Stimulated activated CD4-positive, alpha-beta T cell treated with anti-CD3 and anti-CD28 coated beads, Interleukin-4, amount 100 ng/mL, for 24 hours (primary cell): ENCODE data around the gene ENTREP3.
A peak's percentile ranks its signal among the peaks of the same experiment; 100 is the strongest.
"Not testable (repeated sequence)": the region's sequence is repeated elsewhere in the genome, so short reads cannot be mapped to it uniquely, and the experiment has no call there.

Experiments used
- DNase-seq: peaks from one replicate; pipeline ENCODE4 v3.0.0-alpha.2; 2020

The ENTREP3 gene

DNA sequence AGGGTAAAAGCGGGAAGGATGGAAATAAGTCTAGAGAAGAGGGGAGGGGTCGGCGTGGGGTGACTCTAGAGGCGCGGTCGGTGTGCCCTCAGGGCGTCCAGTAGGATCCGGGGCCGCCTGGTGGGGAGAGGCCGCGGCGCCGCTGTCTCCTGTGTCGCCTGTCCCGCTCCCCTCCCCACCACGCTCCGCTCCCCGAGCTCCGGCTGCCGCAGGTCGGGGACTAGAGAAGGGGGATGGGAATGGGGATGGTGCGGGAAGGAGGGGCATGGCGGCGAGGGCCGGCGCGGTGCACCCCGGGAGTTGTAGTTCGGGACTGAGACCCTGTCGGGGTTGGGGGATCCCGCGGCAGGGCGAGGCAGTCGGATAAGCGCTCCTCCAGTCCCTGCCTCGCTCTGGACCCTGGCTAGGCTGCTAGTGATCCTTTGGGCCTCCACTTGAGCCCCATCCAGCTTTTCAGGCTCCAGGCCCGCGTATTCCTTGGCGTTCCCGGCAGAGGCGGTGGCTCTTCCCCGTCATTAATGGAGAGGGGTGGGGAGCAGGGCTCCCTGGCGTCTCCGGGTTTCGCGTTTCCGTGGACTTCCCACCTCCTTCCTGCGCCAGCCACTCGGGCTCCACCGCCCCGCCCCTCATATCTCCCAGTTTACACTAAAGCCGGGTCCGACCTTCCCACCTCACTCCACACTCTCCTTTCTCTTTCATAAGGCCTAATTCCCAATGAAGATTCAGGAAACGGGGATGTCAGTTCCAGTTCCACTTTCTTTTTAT is at the start of gene ENTREP3:
ENTREP3 (minus strand) TSS at position 241 of the 765 bp plus-strand sequence. CDS start 606 bp downstream, outside the sequence.
- peak; percentile 78 for DNase-seq

GRCh38 chr1:155304558-155305063 is 49.3 kb upstream of the ENTREP3 start:
- DNase-seq, result no peak

- no peak for DNase-seq
Observed at GRCh38 chr1:155301342-155301841, 46.1 kb upstream of the ENTREP3 start, which contains the start of gene PKLR. TSS of gene PKLR (minus strand) at chr1:155301438. CDS start at chr1:155301395, 43 bp downstream.

DNA sequence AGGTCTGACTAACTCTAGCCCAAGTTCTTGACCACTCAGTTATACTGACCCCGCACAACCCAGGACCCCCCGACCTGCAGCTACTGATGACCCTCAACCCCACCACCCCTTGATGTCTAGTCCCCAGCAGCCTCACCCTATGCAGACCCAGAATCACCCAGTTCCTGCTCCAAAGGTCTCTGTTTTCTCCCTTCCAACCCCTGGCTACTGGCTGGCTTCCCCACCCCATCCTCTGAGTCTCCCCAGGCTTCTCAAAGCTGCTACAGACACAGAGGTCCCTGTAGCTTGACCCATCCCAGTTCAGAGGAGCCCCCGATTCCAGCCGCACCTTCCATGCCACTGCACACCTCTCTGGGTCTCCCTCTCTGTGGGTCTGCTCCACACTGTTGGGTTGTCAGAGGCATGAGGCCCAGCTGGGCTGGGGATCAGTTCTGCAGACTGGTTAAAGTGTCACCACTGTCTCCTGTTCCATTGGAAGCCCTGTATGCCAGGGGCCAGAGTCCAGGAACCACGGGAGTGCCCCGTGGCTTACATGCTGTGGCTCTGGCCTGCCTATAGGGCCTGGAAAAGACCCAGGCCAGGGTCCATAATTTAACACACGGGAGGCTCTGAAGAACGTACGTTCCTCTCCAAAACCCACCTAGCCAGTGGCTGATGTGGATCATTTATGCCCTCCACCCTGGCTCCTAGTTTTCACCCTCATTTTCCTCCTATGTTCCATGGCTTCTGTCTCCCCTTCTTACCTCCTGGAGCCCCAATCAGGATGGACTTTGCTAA is 45.5 kb upstream of the ENTREP3 start:
- no peak for DNase-seq

DNA sequence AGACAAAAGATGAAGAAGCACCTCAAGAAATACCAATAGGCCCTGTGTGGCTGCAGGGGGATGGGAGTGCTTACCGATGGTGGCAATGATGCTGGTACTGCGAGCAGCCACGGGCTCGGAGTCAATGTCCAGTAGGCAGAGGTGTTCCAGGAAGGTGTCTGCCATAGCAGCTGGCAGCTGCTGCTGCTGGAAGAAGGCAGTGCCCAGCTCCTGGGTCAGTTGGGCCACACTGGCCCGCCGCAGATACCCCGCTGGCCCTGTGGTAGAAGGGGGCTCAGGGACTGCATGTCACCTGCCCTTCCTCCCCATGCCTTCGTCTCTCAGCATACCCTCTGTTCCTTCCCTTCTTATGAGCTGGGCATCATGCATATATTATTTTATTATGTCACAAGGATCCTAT is 44.7 kb upstream of the ENTREP3 start:
- no peak for DNase-seq

GRCh38 chr1:155297384-155297783 is 42.1 kb upstream of the ENTREP3 start:
- DNase-seq, result no peak

DNA sequence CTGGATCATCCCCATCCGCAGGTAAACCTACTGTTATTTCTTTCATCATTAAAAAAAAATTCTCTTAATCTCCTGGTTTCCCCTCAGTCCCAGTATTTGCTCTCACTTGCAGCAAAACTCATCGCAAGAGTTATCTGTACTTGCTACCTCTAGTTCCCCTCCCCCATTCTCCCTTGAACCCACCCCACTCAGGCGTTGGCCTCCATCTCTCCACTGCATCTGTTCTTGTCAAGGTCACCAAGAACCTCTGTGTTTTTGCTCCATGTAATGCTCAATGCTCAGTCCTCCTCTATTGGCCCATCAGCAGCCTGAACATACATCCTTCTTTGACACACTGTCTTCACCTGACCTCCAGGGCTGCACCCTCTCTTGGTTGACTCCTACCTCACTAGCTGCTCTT is 41.4 kb upstream of the ENTREP3 start:
- DNase-seq, result no peak

- no peak for DNase-seq
Observed at GRCh38 chr1:155295942-155296267, 40.6 kb upstream of the ENTREP3 start.

- no peak for DNase-seq
Observed at GRCh38 chr1:155295183-155295941, 40.1 kb upstream of the ENTREP3 start.

DNA sequence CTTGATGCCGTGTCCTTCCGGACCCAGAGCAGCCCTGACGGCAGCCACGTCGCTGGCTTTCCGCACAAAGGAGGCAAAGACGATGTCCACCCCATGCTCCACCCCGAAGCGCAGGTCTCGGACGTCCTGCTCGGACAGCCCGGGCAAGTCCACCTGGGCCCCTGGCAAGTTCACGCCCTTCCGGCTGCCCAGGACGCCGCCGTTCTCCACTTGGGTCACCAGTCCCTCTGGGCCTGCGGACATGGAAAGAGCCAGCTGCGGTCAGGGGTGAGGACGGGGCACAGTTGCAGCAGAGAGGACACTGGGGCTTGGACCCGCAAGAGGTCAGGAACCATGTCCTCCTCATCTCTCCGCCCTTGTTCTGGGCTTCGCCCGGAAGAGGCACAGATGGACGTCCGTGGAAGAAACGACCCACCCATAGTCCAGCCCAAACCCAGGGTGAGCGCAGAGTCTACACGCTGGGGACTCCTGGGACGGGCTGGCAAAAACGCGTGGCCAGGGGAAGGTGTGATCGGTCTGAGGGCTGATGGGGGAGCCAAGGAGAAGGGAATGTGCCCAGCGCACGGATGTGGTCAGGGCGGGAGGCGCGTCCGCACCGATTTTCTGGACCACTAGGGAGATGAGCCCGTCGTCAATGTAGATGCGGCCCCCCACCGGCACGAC is 39.4 kb upstream of the ENTREP3 start:
- no peak for DNase-seq

DNA sequence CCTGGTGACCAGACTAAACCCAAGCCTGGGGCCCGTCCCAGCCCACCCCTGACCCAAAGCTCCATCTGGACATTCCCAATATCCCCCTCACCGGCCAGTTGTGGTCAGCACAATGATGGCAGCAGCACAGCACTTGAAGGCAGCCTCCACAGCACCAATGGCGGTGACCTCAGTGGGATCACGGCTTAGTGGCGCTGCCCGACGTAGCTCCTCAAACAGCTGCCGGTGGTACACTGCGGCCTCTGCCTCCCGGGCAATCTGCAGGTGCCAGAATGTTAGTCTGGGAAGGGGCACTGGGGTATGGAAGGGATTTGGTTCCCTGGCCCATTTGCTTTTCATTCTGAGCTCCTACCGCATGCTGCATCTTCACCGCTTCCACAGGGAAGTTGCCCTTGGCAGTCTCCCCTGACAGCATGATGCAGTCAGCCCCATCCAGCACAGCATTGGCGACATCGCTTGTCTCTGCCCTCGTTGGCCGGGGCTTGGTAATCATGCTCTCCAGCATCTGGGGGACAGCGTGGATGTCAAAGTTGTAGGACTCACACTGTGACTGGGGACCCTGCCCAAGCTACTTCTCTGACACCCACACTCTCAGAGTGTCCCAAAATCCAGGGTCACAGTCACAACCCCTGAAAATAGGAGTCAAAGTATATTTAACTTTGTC is 37.9 kb upstream of the ENTREP3 start:
- DNase-seq, result no peak

DNA sequence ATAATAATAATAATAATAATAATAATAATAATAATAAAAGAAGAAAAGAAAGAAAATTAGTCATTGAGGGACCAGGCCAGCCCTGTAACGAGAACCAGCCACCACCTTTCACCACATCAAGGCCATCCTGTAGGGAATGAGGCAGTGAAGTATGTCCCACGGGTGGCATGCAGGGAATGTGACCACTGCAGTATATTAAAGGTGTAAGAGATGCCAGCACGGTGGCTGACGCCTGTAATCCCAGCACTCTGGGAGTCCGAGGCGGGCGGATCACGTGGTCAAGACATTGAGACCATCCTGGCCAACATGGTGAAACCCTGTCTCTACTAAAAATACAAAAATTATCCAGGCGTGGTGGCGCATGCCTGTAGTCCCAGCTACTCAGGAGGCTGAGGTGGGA is 35.7 kb upstream of the ENTREP3 start:
- not testable (repeated sequence) for DNase-seq

- DNase-seq, result no peak
Observed at GRCh38 chr1:155287987-155288543, 32.8 kb upstream of the ENTREP3 start.

- DNase-seq, result no peak
Observed at GRCh38 chr1:155286544-155286943, 31.3 kb upstream of the ENTREP3 start.

GRCh38 chr1:155285631-155286044 is 30.4 kb upstream of the ENTREP3 start:
- no peak for DNase-seq

GRCh38 chr1:155285063-155285462 is 29.8 kb upstream of the ENTREP3 start:
- DNase-seq, result no peak

GRCh38 chr1:155284476-155284875 is 29.2 kb upstream of the ENTREP3 start:
- DNase-seq, result no peak

- no peak for DNase-seq
Observed at GRCh38 chr1:155282488-155283091, 27.3 kb upstream of the ENTREP3 start.

GRCh38 chr1:155279268-155279667 is 24.0 kb upstream of the ENTREP3 start:
- DNase-seq, result no peak

DNA sequence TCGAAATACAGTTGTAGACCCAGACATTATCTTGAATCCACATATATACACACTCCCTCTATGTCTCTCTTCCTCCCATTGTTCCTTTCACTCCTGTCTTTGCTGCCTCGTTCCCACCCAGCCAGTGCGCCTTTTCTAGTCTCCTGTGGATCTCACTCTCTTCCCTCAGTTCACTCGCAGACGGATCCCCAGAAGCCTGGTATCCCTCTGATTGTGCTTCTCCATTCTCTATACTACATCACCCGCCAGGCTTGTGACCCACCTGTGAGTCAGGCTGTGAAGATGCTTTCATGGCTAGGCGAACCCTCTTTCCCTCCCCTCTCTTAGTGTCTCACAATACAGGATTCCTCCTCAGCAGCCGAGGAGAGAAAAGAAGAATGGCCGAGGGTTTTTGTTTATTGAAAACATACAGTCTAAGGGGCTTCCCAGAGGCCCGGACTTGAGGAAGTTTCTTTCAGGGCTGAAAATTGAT is 23.4 kb upstream of the ENTREP3 start:
- DNase-seq, result no peak
